AG09319 (cell line): ENCODE results near the gene CKB.

Experiments
- DNase-seq: peaks from one replicate; pipeline ENCODE4 v3.0.0-alpha.2; 2010; ENCODE audit warnings: low read depth; ENCODE audit errors: extremely low read depth
- TF ChIP-seq, protein P1 (sequence below): IDR thresholded peaks from 2 replicates; pipeline ENCODE4 v1.5.1; 2011; ENCODE audit warnings: low read depth, mild to moderate bottlenecking, inconsistent platforms, low read length, moderate library complexity

Gene CKB

GRCh38 chr14:103508521-103509329 lies 13.9 kb downstream of the CKB start:
- no peak for DNase-seq
- TF ChIP-seq, protein P1, sequence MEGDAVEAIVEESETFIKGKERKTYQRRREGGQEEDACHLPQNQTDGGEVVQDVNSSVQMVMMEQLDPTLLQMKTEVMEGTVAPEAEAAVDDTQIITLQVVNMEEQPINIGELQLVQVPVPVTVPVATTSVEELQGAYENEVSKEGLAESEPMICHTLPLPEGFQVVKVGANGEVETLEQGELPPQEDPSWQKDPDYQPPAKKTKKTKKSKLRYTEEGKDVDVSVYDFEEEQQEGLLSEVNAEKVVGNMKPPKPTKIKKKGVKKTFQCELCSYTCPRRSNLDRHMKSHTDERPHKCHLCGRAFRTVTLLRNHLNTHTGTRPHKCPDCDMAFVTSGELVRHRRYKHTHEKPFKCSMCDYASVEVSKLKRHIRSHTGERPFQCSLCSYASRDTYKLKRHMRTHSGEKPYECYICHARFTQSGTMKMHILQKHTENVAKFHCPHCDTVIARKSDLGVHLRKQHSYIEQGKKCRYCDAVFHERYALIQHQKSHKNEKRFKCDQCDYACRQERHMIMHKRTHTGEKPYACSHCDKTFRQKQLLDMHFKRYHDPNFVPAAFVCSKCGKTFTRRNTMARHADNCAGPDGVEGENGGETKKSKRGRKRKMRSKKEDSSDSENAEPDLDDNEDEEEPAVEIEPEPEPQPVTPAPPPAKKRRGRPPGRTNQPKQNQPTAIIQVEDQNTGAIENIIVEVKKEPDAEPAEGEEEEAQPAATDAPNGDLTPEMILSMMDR, result no peak

DNA sequence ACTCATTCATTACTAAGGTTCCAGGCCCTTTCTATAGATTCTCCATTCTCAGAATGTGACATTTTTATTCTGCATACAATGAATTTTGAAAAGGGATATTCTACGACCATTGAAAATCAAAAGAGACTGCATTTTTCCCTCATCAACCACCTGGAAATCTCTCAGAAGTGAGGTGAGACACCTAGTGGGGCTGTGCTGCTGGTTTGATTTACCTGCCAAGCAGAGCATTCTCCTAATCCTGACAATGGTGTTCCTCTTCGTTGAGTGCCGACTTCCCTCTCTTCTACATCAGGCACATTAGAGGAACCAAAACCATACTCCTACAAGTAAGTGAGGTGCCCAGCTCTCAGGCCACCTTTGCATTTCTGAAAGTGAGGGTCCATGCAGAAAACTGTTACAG lies 14.9 kb downstream of the CKB start:
- TF ChIP-seq, protein P1, result no peak
- no peak for DNase-seq

- DNase-seq, result no peak
- TF ChIP-seq, protein P1, result no peak
Observed at GRCh38 chr14:103504991-103505565, 17.6 kb downstream of the CKB start.

GRCh38 chr14:103503296-103503695 lies 19.3 kb downstream of the CKB start:
- no peak for DNase-seq

GRCh38 chr14:103502877-103503276 lies 19.8 kb downstream of the CKB start:
- TF ChIP-seq, protein P1, result no peak
- DNase-seq, result no peak

More at GRCh38 chr14:103503296-103503695, 19.3 kb downstream of the CKB start:
- TF ChIP-seq, protein P1, result no peak

GRCh38 chr14:103501921-103502669 lies 20.5 kb downstream of the CKB start:
- TF ChIP-seq, protein P1, result no peak
- no peak for DNase-seq
